SK-N-MC (cell line): ENCODE data around the gene HELZ2.

Experiments
- EZH2 ChIP-seq: fragments of 200-600 bp; sonication (generic); IDR thresholded peaks from one replicate; pipeline ENCODE4 v1.6.1; 2017; ENCODE audit warnings: antibody characterized with exemption
- FOXP2 ChIP-seq: optimal IDR thresholded peaks from 2 replicates; pipeline ENCODE3; 2011; ENCODE audit warnings: mild to moderate bottlenecking, moderate library complexity; ENCODE audit not compliant: insufficient read depth; ENCODE audit errors: extremely low read length, control extremely low read depth
- POLR2AphosphoS5 ChIP-seq: IDR thresholded peaks from 2 replicates; pipeline ENCODE4 v1.6.1; 2012; ENCODE audit warnings: mild to moderate bottlenecking, low read depth, low read length, borderline replicate concordance

DNA sequence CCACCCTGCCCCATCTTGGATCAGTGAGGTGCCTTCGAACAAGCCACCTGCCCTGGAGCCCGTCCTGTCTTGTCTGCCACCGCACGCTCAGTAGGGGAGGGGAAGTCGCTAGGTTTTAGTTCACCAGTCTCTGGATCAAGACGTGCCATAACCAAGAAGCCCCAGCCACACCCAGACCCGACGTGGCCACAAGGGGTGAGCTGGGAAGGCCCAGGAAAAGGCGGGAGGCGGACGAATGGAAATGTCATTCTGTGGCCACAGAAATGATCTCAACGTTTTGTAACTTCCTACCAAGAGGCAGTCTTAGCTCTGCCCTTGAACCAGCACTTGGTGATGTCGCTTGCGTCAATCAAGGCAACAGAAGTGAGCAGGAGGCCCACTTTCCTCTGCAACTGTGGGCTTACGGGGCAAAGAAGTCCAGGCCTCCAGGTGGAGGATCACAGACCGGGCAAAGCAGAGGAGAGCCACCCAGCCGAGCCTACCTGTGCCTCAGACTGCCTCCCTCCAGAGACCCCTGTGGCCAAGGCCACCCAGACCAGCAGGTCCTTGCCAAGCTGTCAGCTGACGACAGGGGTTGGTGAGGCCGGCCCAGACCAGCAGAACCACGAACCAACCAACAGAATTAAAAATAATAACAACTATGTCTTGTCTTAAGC lies 38.4 kb upstream of the HELZ2 start:
- TF ChIP-seq EZH2 (no peak), POLR2AphosphoS5 (no peak), FOXP2 (no peak)
